22Rv1 (cell line): ENCODE results near the gene SAPCD2.

Experiments used
- CTCF ChIP-seq: fragments of 450-650 bp; IDR thresholded peaks from 2 replicates; pipeline ENCODE4 v1.5.1; 2017; ENCODE audit warnings: mild to moderate bottlenecking
- ZFX ChIP-seq: fragments of 450-650 bp; IDR thresholded peaks from 2 replicates; pipeline ENCODE4 v1.6.1; 2017; ENCODE audit warnings: antibody characterized with exemption, borderline replicate concordance

- TF ChIP-seq CTCF (no peak), ZFX (no peak)
These were observed 36.2 kb downstream of the SAPCD2 start for GRCh38 chr9:137034039-137034708.
